NCI-H1417 treated with DMSO at 0.1 percent for 48 hours (cell line): ENCODE results near the gene SUSD4.

Experiments
- DNase-seq: peaks from one replicate; lab custom pipeline; 2025; lab: John Stamatoyannopoulos, UW

The SUSD4 gene

GRCh38 chr1:223329664-223330415, 34.1 kb downstream of the SUSD4 start:
- DNase-seq: no peak

- no peak for DNase-seq
Measured at GRCh38 chr1:223329252-223329651, 34.7 kb downstream of the SUSD4 start.

GRCh38 chr1:223328566-223328965, 35.4 kb downstream of the SUSD4 start:
- DNase-seq: no peak

GRCh38 chr1:223326776-223327175, 37.2 kb downstream of the SUSD4 start:
- no peak for DNase-seq

GRCh38 chr1:223323491-223324484, 40.2 kb downstream of the SUSD4 start:
- DNase-seq: no peak

GRCh38 chr1:223322868-223323267, 41.1 kb downstream of the SUSD4 start:
- no peak for DNase-seq

GRCh38 chr1:223320959-223321358, 43.0 kb downstream of the SUSD4 start:
- DNase-seq: no peak

GRCh38 chr1:223319905-223320580, 43.9 kb downstream of the SUSD4 start:
- no peak for DNase-seq

- DNase-seq: no peak
Measured at GRCh38 chr1:223319398-223319797, 44.6 kb downstream of the SUSD4 start.

- no peak for DNase-seq
Measured at GRCh38 chr1:223316082-223316481, 47.9 kb downstream of the SUSD4 start.

- DNase-seq: no peak
Measured at GRCh38 chr1:223315665-223316064, 48.3 kb downstream of the SUSD4 start.

- DNase-seq: no peak
Measured at GRCh38 chr1:223313415-223313754, 50.6 kb downstream of the SUSD4 start.

- no peak for DNase-seq
Measured at GRCh38 chr1:223312705-223313414, 51.1 kb downstream of the SUSD4 start.

GRCh38 chr1:223312273-223312672, 51.7 kb downstream of the SUSD4 start:
- no peak for DNase-seq

GRCh38 chr1:223311826-223312225, 52.1 kb downstream of the SUSD4 start:
- no peak for DNase-seq

- DNase-seq: no peak
Measured at GRCh38 chr1:223308136-223308535, 55.8 kb downstream of the SUSD4 start.

- DNase-seq: no peak
Measured at GRCh38 chr1:223307544-223307943, 56.4 kb downstream of the SUSD4 start.

GRCh38 chr1:223304931-223305330, 59.0 kb downstream of the SUSD4 start:
- DNase-seq: no peak

GRCh38 chr1:223301371-223301770, 62.6 kb downstream of the SUSD4 start:
- DNase-seq: no peak

GRCh38 chr1:223299553-223299952, 64.4 kb downstream of the SUSD4 start:
- no peak for DNase-seq

- DNase-seq: no peak
Measured at GRCh38 chr1:223298701-223299100, 65.3 kb downstream of the SUSD4 start.

GRCh38 chr1:223297800-223298199, 66.2 kb downstream of the SUSD4 start:
- DNase-seq: no peak
